Ramos (cell line): ENCODE measurements around the gene TMEM94.
"Not testable (repeated sequence)": the region's sequence is repeated elsewhere in the genome, so short reads cannot be mapped to it uniquely, and the experiment has no call there.

Source experiments
- in situ Hi-C: fragments of 300-500 bp; cut with MboI; formaldehyde crosslinking; loops from one replicate; pipeline ENCODE4 v1.14.3; 2022; ENCODE audit warnings: low sequenced_read_pairs; ENCODE audit not compliant: unreplicated experiment

TMEM94 gene

GRCh38 chr17:75475144-75475835, 18.9 kb downstream of the TMEM94 start:
- in situ Hi-C loops, result no loop called here

GRCh38 chr17:75475851-75476250, 19.4 kb downstream of the TMEM94 start:
- in situ Hi-C loops, result no loop called here

GRCh38 chr17:75476271-75476671, 19.8 kb downstream of the TMEM94 start:
- in situ Hi-C loops, result no loop called here

- in situ Hi-C loops, result no loop called here
Observed at GRCh38 chr17:75476752-75477489, 20.5 kb downstream of the TMEM94 start.

GRCh38 chr17:75477490-75477862, 21.0 kb downstream of the TMEM94 start:
- in situ Hi-C loops, result not testable (repeated sequence)

- in situ Hi-C loops, result no loop called here
Observed at GRCh38 chr17:75478508-75478907, 22.1 kb downstream of the TMEM94 start.

GRCh38 chr17:75480281-75480680, 23.8 kb downstream of the TMEM94 start:
- in situ Hi-C loops, result no loop called here

GRCh38 chr17:75481194-75482068, 25.0 kb downstream of the TMEM94 start:
- in situ Hi-C loops, result no loop called here

GRCh38 chr17:75482098-75482942, 25.9 kb downstream of the TMEM94 start:
- in situ Hi-C loops, result no loop called here

GRCh38 chr17:75485688-75486087, 29.3 kb downstream of the TMEM94 start:
- in situ Hi-C loops, result no loop called here

- in situ Hi-C loops, result no loop called here
Observed at GRCh38 chr17:75486151-75486550, 29.7 kb downstream of the TMEM94 start.

- in situ Hi-C loops, result no loop called here
Observed at GRCh38 chr17:75486951-75487350, 30.5 kb downstream of the TMEM94 start.

- in situ Hi-C loops, result no loop called here
Observed at GRCh38 chr17:75487351-75488070, 31.1 kb downstream of the TMEM94 start.

GRCh38 chr17:75488693-75489510, 32.5 kb downstream of the TMEM94 start:
- in situ Hi-C loops, result no loop called here

GRCh38 chr17:75489511-75489955, 33.1 kb downstream of the TMEM94 start:
- in situ Hi-C loops, result no loop called here

- in situ Hi-C loops, result no loop called here
Observed at GRCh38 chr17:75490173-75490743, 33.8 kb downstream of the TMEM94 start.

GRCh38 chr17:75490953-75491649, 34.7 kb downstream of the TMEM94 start:
- in situ Hi-C loops, result no loop called here

GRCh38 chr17:75491680-75492079, 35.2 kb downstream of the TMEM94 start:
- in situ Hi-C loops, result no loop called here
